ENCODE data around the gene ERC2. TPM values are rescaled to one million over a fixed set of nuclear protein-coding genes. Genes with fewer than 3 reads are reported as not detected.

Gene ERC2
- total and polyA plus RNA-seq, 2 of the 8 experiments (the other 6 are each of a cell fraction or from before 2014, with no cell fraction given): 16.4 to 22.8 TPM

DNA sequence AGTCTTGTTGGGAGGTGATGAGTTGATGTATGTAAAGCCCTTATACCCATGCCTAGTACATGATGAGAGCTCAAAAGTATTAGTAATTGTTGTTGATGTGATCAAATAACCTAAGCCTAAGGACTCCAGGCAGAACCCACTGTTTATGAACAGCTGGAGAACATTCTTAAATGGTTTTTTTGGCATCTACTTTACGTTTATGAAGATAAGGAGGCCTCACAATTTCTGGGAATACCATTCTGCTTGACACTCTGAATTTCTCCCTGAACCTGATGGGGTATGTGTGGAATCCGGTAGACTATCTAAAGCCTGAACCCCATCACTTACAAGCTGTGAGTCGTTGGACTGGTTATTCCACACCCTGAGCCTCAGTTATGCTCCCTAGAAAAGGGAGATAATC lies 736.5 kb downstream of the ERC2 start:
- H3K18ac ChIP-seq (ENCODE audit: extremely low read depth, low read length): no peak overlapping the region
- no peak overlapping the region for H2BK15ac ChIP-seq (ENCODE audit: low read length)
- CTCF ChIA-PET (ENCODE audit: partially characterized antibody): interaction anchor here (0.8 to 1.3 kb wide), 4 partner anchors 9 to 571 kb away, joined by 3 to 4 read pairs (median 3); no protein-coding TSS in a partner anchor
- H3K23ac ChIP-seq (ENCODE audit: insufficient read length): no peak overlapping the region
- H3K9me3 ChIP-seq (ENCODE audit: insufficient read depth in 2 of 2, low read depth in 1 of 2, low read length in 1 of 2): no peaks in the 10 kb centered on the region
- H2BK12ac ChIP-seq (ENCODE audit: low read depth, low read length): no peak overlapping the region
- POLR2A ChIA-PET (ENCODE audit: partially characterized antibody): no interaction called here
- H4K91ac ChIP-seq (replicated peaks; ENCODE audit: insufficient read length, low read length): no peak overlapping the region
- WGBS, 2 experiments (ENCODE audit: extremely low coverage in 1 of 2, insufficient coverage in 1 of 2, insufficient read length in 1 of 2, insufficient replicate concordance in 2 of 2, low coverage in 1 of 2, low lambda C conversion rate in 2 of 2, missing lambda C conversion rate in 1 of 2): 86% methylated on average over 3 of the region's 3 CpGs; no CpG with 5 or more reads in 1 of the 2 experiments
- H2BK5ac ChIP-seq (ENCODE audit: low read depth, low read length): no peak overlapping the region
- no peaks in the 10 kb centered on the region for H3K79me2 ChIP-seq (ENCODE audit: control insufficient read depth in 1 of 2, insufficient read depth in 2 of 2, low read length in 2 of 2)
- H3K27ac ChIP-seq (ENCODE audit: low read depth, low read length): no peak overlapping the region
- no peaks in the 10 kb centered on the region; a peak in 3 of 7 replicates for H3K4me1 ChIP-seq (replicated peaks in 1 of 4; ENCODE audit: control insufficient read depth in 3 of 4, insufficient read depth in 4 of 4, low read length in 3 of 4)
- H4K8ac ChIP-seq (ENCODE audit: extremely low read depth, insufficient read depth, low read length): no peak overlapping the region
- no peak for FAIRE-seq
- H3K27me3 ChIP-seq (replicated peaks in 1 of 4; ENCODE audit: control insufficient read depth in 3 of 4, extremely low read depth in 1 of 4, insufficient read depth in 3 of 4, low read length in 3 of 4): no peaks in the 10 kb centered on the region
- H3K14ac ChIP-seq (ENCODE audit: insufficient read length): no peak overlapping the region
- H3K23me2 ChIP-seq (ENCODE audit: low read depth, low read length): no peaks in the 10 kb centered on the region; the same call in 1 of the 2 replicates
- H3K79me1 ChIP-seq (ENCODE audit: low read depth, low read length): no peaks in the 10 kb centered on the region; the same call in 1 of the 2 replicates
- H3K4ac ChIP-seq (replicated peaks; ENCODE audit: insufficient read length, low read depth, low read length): no peak overlapping the region
- DNase-seq (ENCODE audit: low read depth in 1 of 2, low spot score in 2 of 2): no peak
- H2AK5ac ChIP-seq (ENCODE audit: low read depth, low read length): no peak overlapping the region
- no peak overlapping the region for H3K9ac ChIP-seq (replicated peaks in 1 of 4; ENCODE audit: extremely low read depth in 1 of 4, low read depth in 3 of 4, low read length in 3 of 4)
- H3K56ac ChIP-seq (replicated peaks; ENCODE audit: insufficient read length, low read depth, low read length): no peak overlapping the region
- H4K20me1 ChIP-seq (replicated peaks in 1 of 2; ENCODE audit: control insufficient read depth in 1 of 2, insufficient read depth in 2 of 2, low read length in 2 of 2): no peaks in the 10 kb centered on the region
- no peak overlapping the region for H3K4me3 ChIP-seq (ENCODE audit: extremely low read depth in 1 of 4, insufficient read depth in 2 of 4, low read depth in 3 of 4, low read length in 4 of 4)
- no peaks in the 10 kb centered on the region for H3K36me3 ChIP-seq (ENCODE audit: control insufficient read depth in 2 of 4, insufficient read depth in 4 of 4, low read length in 3 of 4)
- no peak overlapping the region for H2AFZ ChIP-seq (ENCODE audit: low read length)
- no peak overlapping the region for H2BK20ac ChIP-seq (ENCODE audit: low read length)
- H2BK120ac ChIP-seq (replicated peaks; ENCODE audit: low read depth, low read length): no peak overlapping the region
- H4K5ac ChIP-seq (ENCODE audit: insufficient read length, low read depth, low read length): no peak overlapping the region
- no peak overlapping the region for H3K4me2 ChIP-seq (ENCODE audit: insufficient read depth in 1 of 2, low read depth in 2 of 2, low read length in 2 of 2)

Measured in H1 (cell line).